Panc1 (cell line): ENCODE results near the gene ZNF185. TPM values are rescaled to one million over a fixed set of nuclear protein-coding genes. Genes with fewer than 3 reads are reported as not detected.
A peak's percentile ranks its signal among the peaks of the same experiment; 100 is the strongest.

Source experiments
- ATAC-seq: fragments of 200-7000 bp; cut with Tn5 transposase; 2 replicates; pipeline ENCODE4 v1.9.1; 2020; ENCODE audit warnings: mild to moderate bottlenecking, moderate library complexity
- BruUV-seq: library from RNA; stranded (reverse); fragments of 400-500 nt; replicated peaks from 2 replicates; lab custom pipeline; 2021; lab: Mats Ljungman, UMichigan
- CTCF ChIA-PET: fragments of 300-600 bp; sonication (Branson Sonifier 250); formaldehyde crosslinking; loops from one replicate; lab custom pipeline; 2022; ENCODE audit warnings: antibody characterized with exemption; lab: Charles Lee
- POLR2A ChIA-PET: fragments of 300-600 bp; sonication (Branson Sonifier 250); formaldehyde crosslinking; loops from one replicate; lab custom pipeline; 2022; ENCODE audit warnings: antibody characterized with exemption; lab: Charles Lee
- DNase-seq: peaks from one replicate; pipeline ENCODE4 v3.0.0-alpha.2; 2010; ENCODE audit warnings: low read depth, low spot score
- H3K27ac ChIP-seq: 2 replicates; pipeline ENCODE4 v1.5.1; 2011; ENCODE audit warnings: mild to moderate bottlenecking, low read length, inconsistent platforms
- H3K27me3 ChIP-seq: fragments of 200-500 bp; sonication (Bioruptor generic); 2 replicates; pipeline ENCODE4 v1.6.0; 2014; ENCODE audit warnings: low read length, inconsistent platforms; ENCODE audit not compliant: control insufficient read depth, insufficient read depth
- H3K36me3 ChIP-seq: fragments of 200-500 bp; sonication (Bioruptor generic); 2 replicates; pipeline ENCODE4 v1.5.1; 2014; ENCODE audit warnings: inconsistent platforms, mild to moderate bottlenecking, low read length, moderate library complexity; ENCODE audit not compliant: control insufficient read depth, insufficient read depth
- H3K4me1 ChIP-seq: 2 replicates; pipeline ENCODE4 v1.5.1; 2011; ENCODE audit warnings: inconsistent platforms, mild to moderate bottlenecking, low read length, moderate library complexity; ENCODE audit not compliant: control insufficient read depth, insufficient read depth
- H3K4me3 ChIP-seq, 2 experiments: 2 replicates each; pipeline ENCODE4 v1.5.1; 2011 to 2012; ENCODE audit warnings: low read depth in 2 of 2, low read length in 2 of 2, mild to moderate bottlenecking in 2 of 2, inconsistent platforms in 1 of 2, moderate library complexity in 1 of 2
- H3K9me3 ChIP-seq: fragments of 200-500 bp; sonication (Bioruptor generic); 2 replicates; pipeline ENCODE4 v1.5.1; 2014; ENCODE audit warnings: low read depth, mild to moderate bottlenecking, inconsistent platforms, low read length, moderate library complexity; ENCODE audit not compliant: control insufficient read depth, insufficient read depth
- CTCF ChIP-seq: fragments of 450-650 bp; IDR thresholded peaks from 2 replicates; pipeline ENCODE4 v1.5.1; 2017; ENCODE audit warnings: mild to moderate bottlenecking
- POLR2AphosphoS5 ChIP-seq: IDR thresholded peaks from 2 replicates; pipeline ENCODE4 v1.6.1; 2012; ENCODE audit warnings: mild to moderate bottlenecking, low read depth, low read length, moderate library complexity
- REST ChIP-seq, 2 experiments: IDR thresholded peaks; 2 replicates each; pipeline ENCODE4 v1.6.1; 2011 to 2012; ENCODE audit warnings: low read depth in 2 of 2, control low read depth in 1 of 2, low read length in 1 of 2, mild to moderate bottlenecking in 1 of 2, moderate library complexity in 1 of 2; ENCODE audit not compliant: insufficient read depth in 1 of 2
- SIN3A ChIP-seq: IDR thresholded peaks from 2 replicates; pipeline ENCODE4 v1.6.1; 2012; ENCODE audit warnings: low read depth, mild to moderate bottlenecking, low read length, moderate library complexity, borderline replicate concordance; ENCODE audit not compliant: insufficient read depth
- TCF7L2 ChIP-seq: IDR thresholded peaks from 2 replicates; pipeline ENCODE4 v1.6.1; 2011; ENCODE audit warnings: mild to moderate bottlenecking, low read depth, low read length, inconsistent platforms
- in situ Hi-C: cut with HindIII; loops from 2 replicates; pipeline ENCODE4 v1.10.0; 2016; ENCODE audit warnings: low sequenced_read_pairs, low pct_unique_long_range_greater_than_20kb
- intact Hi-C: fragments of 100-400 bp; cut with micrococcal nuclease; formaldehyde crosslinking; loops from one replicate; pipeline ENCODE4 v1.10.0; 2022; ENCODE audit not compliant: unreplicated experiment
- total RNA-seq: library from RNA; stranded (reverse); gene quantifications from one replicate; pipeline ENCODE4 v1.2.1, GENCODE V29; 2021; ENCODE audit not compliant: unreplicated experiment

Gene ZNF185
- total RNA-seq, 1 experiment from 2014 or later, result 5.4 TPM

- no peak for ATAC-seq
- H3K27me3 ChIP-seq, result no peaks in the 10 kb centered on the region
- TF ChIP-seq CTCF, result no peak
- H3K4me1 ChIP-seq, result peaks cover 9% of the 10 kb centered on the region
- no peak overlapping the region for H3K27ac ChIP-seq
- in situ Hi-C loops, result no loop called here
- intact Hi-C loops, result no loop called here
- no peaks in the 10 kb centered on the region for H3K36me3 ChIP-seq
- BruUV-seq, result no TSS peak
- H3K9me3 ChIP-seq, result no peaks in the 10 kb centered on the region
- no peak overlapping the region for H3K4me3 ChIP-seq
- DNase-seq, result no peak
- ChIA-PET POLR2A (no interaction called here), CTCF (no interaction called here)
These were observed 39.4 kb downstream of the ZNF185 start for GRCh38 chrX:152937236-152937635.

GRCh38 chrX:152941328-152942076, 43.6 kb downstream of the ZNF185 start:
- no peaks in the 10 kb centered on the region for H3K27me3 ChIP-seq
- peaks cover 10% of the 10 kb centered on the region for H3K4me1 ChIP-seq
- POLR2A ChIA-PET, result interaction anchor here (0.6 kb wide), 1 partner anchor 17 kb away, joined by 6 read pairs; no protein-coding TSS in a partner anchor
- TF ChIP-seq POLR2AphosphoS5 (peak; percentile 93), TCF7L2 (no peak), SIN3A (no peak), REST (IDR thresholded peaks at IDR 0.05; ENCODE audit: insufficient read depth in 1 of 2, low read depth in 2 of 2, low read length in 1 of 2) (0 out of 4 replicates have a peak, but pooled peaks of 1 of the 2 experiments have one; percentile 20), CTCF (peak; percentile 91)
- CTCF ChIA-PET, result interaction anchor here (0.7 to 1.2 kb wide), 2 partner anchors 101 to 472 kb away, joined by 3 read pairs; no protein-coding TSS in a partner anchor
- intact Hi-C loops (no loop called here), in situ Hi-C loops (no loop called here)
- no peaks in the 10 kb centered on the region for H3K9me3 ChIP-seq
- peak overlapping the region; percentile 98 for H3K27ac ChIP-seq
- H3K4me3 ChIP-seq, result peak overlapping the region; percentile 78 to 88
- BruUV-seq, result no TSS peak
- ATAC-seq (peak; percentile 98), DNase-seq (peak; percentile 68)
- H3K36me3 ChIP-seq, result no peaks in the 10 kb centered on the region
